GM19099 (cell line): ENCODE results near the gene IFI27L1.

ENCODE experiments used
- POLR2A ChIP-seq: IDR thresholded peaks from 3 replicates; pipeline ENCODE4 v1.6.1; 2011; ENCODE audit warnings: low read depth; ENCODE audit not compliant: insufficient read length; ENCODE audit errors: extremely low read depth

IFI27L1 gene

GRCh38 chr14:94113490-94113889, 32.4 kb downstream of the IFI27L1 start:
- TF ChIP-seq POLR2A, result no peak

GRCh38 chr14:94113908-94114588, 32.9 kb downstream of the IFI27L1 start:
- no peak for TF ChIP-seq POLR2A

DNA sequence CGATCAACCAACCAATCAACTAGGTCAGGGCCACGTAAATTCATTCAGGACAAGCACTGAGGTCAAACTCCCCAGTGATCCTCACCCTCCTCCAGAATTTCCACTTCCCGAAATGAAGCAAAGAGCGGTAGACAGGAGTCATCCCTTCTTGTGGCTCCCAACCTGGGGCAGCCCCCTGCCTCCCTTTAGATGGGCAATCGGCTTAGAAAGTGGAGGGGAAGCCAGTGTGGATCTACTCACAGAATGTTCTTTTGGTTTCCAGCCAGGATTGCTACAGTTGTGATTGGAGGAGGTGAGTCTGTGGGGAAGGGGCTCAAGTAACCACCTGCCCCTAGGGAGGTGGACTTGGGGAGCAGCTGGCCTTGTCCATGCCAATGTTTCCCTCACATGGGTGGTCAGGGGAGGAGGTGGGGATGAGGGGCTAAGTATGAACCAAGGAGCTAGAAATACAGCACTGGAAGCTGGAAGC, 33.5 kb downstream of the IFI27L1 start:
- no peak for TF ChIP-seq POLR2A

DNA sequence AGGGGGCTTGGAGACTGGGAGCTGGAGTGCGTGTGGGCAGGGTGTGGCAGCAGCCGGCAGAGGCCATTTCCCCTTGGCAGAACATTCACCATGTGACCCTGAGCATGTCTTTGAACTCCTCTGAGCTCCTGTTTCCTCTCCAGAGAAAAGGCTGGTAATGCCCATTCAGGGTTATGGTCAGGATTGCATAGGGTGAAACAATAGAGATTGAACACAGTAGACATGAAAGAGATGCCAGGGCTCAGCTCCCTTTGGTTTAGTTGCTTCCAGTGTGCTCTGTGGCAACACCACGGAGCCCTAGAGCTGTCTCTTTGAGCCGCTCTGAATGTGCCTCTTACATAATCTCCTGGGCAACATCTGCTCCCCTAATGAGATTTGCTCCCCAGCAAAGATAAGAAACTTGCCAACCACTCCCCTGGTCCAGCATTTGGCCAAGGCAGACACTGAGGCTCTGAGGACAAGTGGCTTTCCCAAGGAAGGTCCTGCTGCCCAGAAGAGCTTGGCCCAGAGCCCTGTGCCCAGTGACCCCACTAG, 34.0 kb downstream of the IFI27L1 start:
- TF ChIP-seq POLR2A, result no peak

DNA sequence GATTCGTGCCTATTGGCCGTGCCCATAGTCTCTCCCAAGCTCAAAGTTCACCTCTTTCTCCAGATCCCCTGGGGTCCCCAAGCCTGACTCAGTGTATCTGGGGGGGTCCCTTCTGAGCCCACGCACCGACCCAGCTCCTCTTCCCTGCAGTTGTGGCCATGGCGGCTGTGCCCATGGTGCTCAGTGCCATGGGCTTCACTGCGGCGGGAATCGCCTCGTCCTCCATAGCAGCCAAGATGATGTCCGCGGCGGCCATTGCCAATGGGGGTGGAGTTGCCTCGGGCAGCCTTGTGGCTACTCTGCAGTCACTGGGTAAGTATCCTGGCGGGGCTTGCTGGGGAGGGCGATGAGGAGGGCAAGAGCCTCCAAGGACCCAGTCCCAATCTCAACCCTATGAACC, 34.5 kb downstream of the IFI27L1 start:
- TF ChIP-seq POLR2A, result no peak

- no peak for TF ChIP-seq POLR2A
These were observed 35.6 kb downstream of the IFI27L1 start for GRCh38 chr14:94116701-94117100.

DNA sequence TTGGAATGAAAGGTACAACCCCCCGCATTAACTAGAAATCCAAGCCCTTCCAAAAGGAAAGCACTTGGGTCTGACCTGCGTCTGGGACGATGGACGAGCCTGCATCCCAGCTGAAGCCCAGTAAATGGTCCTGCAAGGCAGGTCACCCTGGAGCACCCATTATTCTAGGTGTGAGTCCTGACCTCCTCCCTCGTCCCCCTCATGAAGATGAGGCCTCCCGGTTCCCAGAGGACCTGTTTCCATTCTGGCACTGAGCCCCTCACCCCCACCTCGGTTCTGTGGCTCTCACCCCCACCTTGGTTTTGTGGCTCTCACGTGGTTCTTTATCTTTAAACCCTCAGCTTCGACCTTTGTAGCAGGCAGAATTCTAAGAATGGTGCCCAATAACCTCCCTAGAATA, 36.7 kb downstream of the IFI27L1 start:
- TF ChIP-seq POLR2A, result no peak

DNA sequence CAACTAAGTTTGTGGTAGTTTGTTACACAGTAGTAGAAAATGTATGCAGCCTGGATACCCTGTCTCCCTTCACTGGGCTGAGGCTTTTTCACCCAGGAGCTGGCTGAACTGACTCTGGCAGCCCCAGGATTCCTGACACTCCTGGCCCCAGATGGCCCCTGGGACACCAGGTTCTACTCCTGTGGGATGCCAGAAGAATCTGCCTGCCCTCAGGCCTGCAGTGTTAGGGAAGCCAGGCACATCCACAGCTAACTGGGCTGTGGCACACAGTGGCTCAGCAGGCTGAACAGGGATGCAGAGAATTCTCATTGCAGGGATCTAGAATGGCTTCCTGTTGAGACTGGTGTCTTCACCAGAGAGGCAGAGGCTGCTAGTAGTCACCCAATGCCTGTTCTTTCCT, 38.0 kb downstream of the IFI27L1 start:
- TF ChIP-seq POLR2A, result no peak

DNA sequence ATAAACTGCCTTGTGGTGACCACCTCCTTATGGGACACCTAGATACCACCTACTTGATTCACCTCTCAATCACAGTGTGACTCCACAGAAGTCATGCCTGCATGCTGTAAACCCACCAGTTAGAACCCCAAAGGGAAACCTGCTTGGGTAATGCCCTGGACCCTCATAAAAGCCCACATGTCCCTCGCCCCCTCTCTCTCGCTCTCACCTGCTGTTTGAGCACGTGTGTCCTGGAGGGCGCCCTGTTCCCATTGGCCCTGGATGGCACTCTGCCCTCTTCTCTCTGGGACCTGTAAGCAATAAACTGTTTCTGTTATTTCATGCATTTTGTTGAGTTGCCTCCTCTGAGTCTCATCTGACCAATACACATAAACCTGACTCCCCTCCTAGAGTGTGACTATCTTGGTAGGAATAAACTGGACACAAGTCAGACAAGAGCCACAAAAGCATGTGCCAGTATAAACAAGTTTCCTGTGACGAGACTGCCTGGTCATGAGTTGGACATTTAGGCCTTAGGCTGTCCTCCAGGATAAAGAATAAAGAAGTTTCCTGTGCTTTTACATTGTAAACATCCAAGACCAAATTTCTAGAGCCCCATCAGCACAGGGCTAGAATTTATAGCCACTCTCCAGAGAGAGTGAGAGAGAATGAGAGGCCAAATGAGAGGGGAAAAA, 39.7 kb downstream of the IFI27L1 start:
- no peak for TF ChIP-seq POLR2A

GRCh38 chr14:94121485-94121884, 40.4 kb downstream of the IFI27L1 start:
- no peak for TF ChIP-seq POLR2A

DNA sequence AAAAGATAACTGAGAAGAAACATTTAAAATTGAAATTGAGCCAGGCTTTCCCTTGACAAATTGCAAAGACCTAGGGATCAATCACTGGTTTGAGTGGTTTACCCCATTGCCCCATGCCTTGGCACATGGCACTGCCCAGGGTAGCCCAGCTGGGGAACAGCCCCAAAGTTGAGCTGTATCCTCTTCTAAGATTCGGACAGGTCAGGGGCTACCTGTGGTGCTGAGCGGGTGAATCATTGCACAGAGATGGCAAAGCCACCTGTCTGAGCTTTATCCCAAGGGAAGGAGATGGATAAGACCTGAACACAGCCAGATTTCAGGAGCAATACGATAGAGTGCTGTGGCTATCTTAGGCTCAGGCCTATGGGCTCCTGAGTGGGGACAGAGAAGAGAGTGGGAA, 41.3 kb downstream of the IFI27L1 start:
- TF ChIP-seq POLR2A, result no peak

- no peak for TF ChIP-seq POLR2A
These were observed 42.2 kb downstream of the IFI27L1 start for GRCh38 chr14:94123296-94123695.

DNA sequence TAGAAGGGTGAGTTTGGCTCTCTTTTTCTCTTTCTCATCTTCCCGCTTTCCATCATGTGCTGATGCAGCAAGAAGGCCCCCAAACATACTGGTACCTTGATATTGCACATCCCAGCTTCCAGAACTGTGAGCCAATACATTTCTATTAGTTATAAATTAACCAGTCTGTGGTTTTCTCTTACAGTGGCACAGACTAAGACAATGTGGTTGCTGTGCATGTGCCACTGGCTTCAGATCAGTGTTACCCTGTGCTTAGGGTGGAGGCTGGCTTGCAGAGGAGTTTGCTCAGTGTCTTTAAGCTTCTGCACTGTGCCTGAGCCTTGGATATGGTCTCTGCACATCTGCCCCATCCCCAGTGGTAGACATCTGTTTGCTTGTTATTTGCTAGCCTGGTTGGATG, 42.8 kb downstream of the IFI27L1 start:
- no peak for TF ChIP-seq POLR2A

GRCh38 chr14:94124582-94125377, 43.7 kb downstream of the IFI27L1 start:
- no peak for TF ChIP-seq POLR2A

DNA sequence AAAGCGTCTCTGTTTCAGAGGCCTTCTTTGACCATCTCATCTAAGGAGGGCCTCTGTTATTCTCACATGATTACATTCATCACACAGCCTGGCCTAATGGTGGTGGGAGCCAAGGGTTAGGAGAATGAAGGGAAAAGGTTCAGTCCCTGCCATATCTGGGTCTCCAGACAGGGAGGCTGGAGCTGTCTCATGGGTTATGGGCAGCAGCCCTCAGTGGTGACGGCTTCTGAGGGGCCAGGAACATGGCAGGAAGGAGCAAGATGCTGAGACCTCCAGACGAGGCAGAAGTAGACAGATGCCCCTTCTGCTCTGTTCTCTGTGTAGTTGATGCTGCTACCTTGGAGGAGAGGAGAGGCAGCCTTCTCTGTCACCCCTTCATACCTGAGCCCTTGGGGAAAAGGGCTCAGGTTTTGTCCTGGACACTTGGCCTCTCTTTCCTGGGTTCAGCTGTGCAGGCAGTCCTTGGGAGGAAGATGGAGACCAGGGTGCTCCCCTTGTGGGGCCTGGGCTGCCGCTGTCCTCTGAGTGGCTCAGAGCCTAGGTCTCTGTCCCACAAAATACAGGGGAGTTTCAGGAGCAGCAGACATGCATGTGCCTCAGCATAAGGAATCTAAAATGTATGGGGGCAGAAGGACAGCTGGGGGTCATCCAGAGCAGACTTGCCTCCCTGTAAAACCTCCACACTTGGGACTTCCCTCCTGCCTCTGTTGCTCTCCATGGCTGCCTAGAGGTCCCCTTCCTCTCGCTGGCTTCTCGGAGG, 44.7 kb downstream of the IFI27L1 start:
- no peak for TF ChIP-seq POLR2A

GRCh38 chr14:94126419-94126677, 45.2 kb downstream of the IFI27L1 start:
- TF ChIP-seq POLR2A, result no peak

DNA sequence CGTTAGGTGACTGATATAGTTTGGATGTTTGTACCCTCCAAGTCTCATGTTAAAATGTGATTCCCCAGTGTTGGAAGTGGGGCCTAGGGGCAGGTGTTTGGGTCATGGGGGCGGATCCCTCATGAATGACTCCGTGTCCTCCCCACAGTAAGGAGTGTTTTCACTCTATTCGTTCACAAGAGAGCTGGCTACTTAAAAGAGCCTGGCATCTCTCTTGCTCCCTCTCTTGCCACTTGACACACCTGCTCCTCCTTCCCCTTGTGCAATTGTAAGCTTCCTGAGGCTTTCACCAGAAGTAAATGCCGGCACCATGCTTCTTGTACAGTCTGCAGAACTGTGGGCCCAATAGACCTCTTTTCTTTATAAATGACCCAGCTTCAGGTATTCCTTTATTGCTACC, 45.7 kb downstream of the IFI27L1 start:
- no peak for TF ChIP-seq POLR2A
